B cell (primary cell): Measurements from ENCODE around the gene CLASP1.

Experiments used
- EZH2 ChIP-seq: IDR thresholded peaks from 2 replicates; pipeline ENCODE4 v1.6.1; 2012; ENCODE audit warnings: borderline replicate concordance, low read depth, mild to moderate bottlenecking, moderate library complexity, low read length; ENCODE audit not compliant: insufficient read depth, poor library complexity, severe bottlenecking
- TF ChIP-seq, protein P1 (sequence below): fragments of 200-600 bp; IDR thresholded peaks from one replicate; pipeline ENCODE4 v1.8.0; 2022; ENCODE audit warnings: antibody characterized with exemption, mild to moderate bottlenecking

DNA sequence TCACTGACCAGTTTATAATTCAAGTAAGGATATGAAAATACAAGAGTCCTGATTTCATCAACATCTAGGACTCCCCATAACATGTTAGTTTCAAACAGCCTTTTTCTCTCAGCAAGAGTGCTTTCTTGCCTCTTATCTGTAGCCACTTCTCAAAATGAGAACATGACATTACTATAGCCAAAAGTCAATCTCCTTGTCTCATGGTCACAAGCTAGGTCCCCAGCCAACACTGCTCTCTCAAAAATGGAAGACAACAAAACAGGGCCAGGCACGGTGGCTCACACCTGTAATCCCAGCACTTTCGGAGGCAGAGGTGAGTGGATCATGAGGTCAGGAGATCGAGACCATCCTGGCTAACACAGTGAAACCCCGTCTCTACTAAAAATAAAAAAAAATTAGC lies 15.8 kb downstream of the CLASP1 start:
- TF ChIP-seq, protein P1, sequence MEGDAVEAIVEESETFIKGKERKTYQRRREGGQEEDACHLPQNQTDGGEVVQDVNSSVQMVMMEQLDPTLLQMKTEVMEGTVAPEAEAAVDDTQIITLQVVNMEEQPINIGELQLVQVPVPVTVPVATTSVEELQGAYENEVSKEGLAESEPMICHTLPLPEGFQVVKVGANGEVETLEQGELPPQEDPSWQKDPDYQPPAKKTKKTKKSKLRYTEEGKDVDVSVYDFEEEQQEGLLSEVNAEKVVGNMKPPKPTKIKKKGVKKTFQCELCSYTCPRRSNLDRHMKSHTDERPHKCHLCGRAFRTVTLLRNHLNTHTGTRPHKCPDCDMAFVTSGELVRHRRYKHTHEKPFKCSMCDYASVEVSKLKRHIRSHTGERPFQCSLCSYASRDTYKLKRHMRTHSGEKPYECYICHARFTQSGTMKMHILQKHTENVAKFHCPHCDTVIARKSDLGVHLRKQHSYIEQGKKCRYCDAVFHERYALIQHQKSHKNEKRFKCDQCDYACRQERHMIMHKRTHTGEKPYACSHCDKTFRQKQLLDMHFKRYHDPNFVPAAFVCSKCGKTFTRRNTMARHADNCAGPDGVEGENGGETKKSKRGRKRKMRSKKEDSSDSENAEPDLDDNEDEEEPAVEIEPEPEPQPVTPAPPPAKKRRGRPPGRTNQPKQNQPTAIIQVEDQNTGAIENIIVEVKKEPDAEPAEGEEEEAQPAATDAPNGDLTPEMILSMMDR, result no peak
- no peak for TF ChIP-seq EZH2
